Activated CD4-positive, alpha-beta memory T cell treated with anti-CD3 and anti-CD28 coated beads for 36 hours (primary cell): ENCODE measurements around the gene PAX6. TPM values are rescaled to one million over a fixed set of nuclear protein-coding genes. Genes with fewer than 3 reads are reported as not detected.

Experiments used
- CTCF ChIA-PET: fragments of 350-600 bp; sonication (Branson Sonifier 250); formaldehyde crosslinking; loops from one replicate; lab custom pipeline; 2021; ENCODE audit warnings: antibody characterized with exemption, inconsistent platforms; lab: Charles Lee
- POLR2A ChIA-PET: fragments of 350-600 bp; sonication (Branson Sonifier 250); formaldehyde crosslinking; loops from one replicate; lab custom pipeline; 2021; ENCODE audit warnings: antibody characterized with exemption; lab: Charles Lee
- DNase-seq: peaks from one replicate; pipeline ENCODE4 v3.0.0-alpha.2; 2020
- H3K27ac Mint-ChIP-seq: one replicate; pipeline ENCODE4 v1.8.0; 2021; ENCODE audit warnings: mixed read lengths
- H3K27me3 Mint-ChIP-seq: one replicate; pipeline ENCODE4 v1.8.0; 2021; ENCODE audit warnings: mixed read lengths
- H3K36me3 Mint-ChIP-seq: one replicate; pipeline ENCODE4 v1.8.0; 2021; ENCODE audit warnings: mixed read lengths
- H3K4me1 Mint-ChIP-seq: one replicate; pipeline ENCODE4 v1.8.0; 2021; ENCODE audit warnings: low read depth, mixed read lengths
- H3K4me3 Mint-ChIP-seq: one replicate; pipeline ENCODE4 v1.8.0; 2021; ENCODE audit warnings: mild to moderate bottlenecking, mixed read lengths
- H3K9me3 Mint-ChIP-seq: one replicate; pipeline ENCODE4 v1.8.0; 2021; ENCODE audit warnings: mixed read lengths
- intact Hi-C: fragments of 100-400 bp; cut with micrococcal nuclease; formaldehyde crosslinking; loops from one replicate; pipeline ENCODE4 v1.15.1; 2023
- total RNA-seq, 2 experiments: library from RNA; stranded (reverse); gene quantifications; one replicate each; pipeline ENCODE4 v1.2.3, GENCODE V29; 2021

PAX6 gene
- total RNA-seq, 2 experiments from 2014 or later = not detected

- DNase-seq = no peak
- POLR2A ChIA-PET = interaction anchor here (1.1 kb wide), 1 partner anchor 30 kb away, joined by 3 read pairs; no protein-coding TSS in a partner anchor
- no peak overlapping the region for H3K27ac Mint-ChIP-seq
- no peaks in the 10 kb centered on the region for H3K9me3 Mint-ChIP-seq
- intact Hi-C loops = no loop called here
- H3K4me3 Mint-ChIP-seq = peak overlapping the region; percentile 36
- peaks cover 63% of the 10 kb centered on the region for H3K27me3 Mint-ChIP-seq
- H3K36me3 Mint-ChIP-seq = peaks cover 5% of the 10 kb centered on the region
- H3K4me1 Mint-ChIP-seq = peaks cover 17% of the 10 kb centered on the region
- CTCF ChIA-PET = no interaction called here
Measured at GRCh38 chr11:31827455-31828206, 16.5 kb upstream of the PAX6 start.

- intact Hi-C loops = no loop called here
- no peak overlapping the region for H3K27ac Mint-ChIP-seq
- CTCF ChIA-PET = no interaction called here
Measured at GRCh38 chr11:31826536-31827438, 15.7 kb upstream of the PAX6 start.

DNA sequence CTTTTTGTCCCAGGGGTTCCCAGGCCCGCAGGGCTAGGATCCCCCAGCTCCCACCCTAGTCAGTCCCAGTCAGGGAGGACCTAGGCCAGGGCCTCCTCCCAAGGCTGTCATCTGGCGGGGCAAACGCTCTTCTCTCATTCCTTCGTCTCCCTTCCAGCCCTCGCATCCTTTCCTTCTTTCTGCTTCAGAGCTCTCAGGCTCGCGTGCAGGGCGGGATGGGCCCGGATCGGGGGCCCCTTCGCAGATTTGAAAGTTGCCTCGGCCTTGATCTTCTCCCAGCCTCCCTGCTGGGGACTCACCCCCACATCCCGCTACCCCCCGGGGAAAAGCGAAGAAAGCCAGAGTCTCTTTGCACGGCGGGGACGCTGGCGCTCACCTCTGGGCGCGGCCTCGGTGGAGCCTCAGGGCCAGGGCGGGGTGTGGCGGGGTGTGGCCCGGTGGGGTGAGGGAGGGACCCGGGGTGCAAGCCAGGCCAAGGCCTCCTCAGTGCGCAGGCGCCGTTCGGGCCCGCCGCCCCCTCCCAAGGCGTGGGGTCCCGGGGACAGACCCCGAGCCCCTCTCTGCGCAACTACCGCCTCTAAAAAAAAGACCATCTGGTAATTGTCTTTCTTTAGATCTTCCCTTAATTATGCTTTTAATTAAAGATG is 14.8 kb upstream of the PAX6 start:
- intact Hi-C loops = no loop called here
- Mint-ChIP-seq H3K4me3 (no peak overlapping the region), H3K4me1 (peaks cover 17% of the 10 kb centered on the region), H3K36me3 (peaks cover 5% of the 10 kb centered on the region), H3K9me3 (no peaks in the 10 kb centered on the region), H3K27me3 (peaks cover 76% of the 10 kb centered on the region), H3K27ac (no peak overlapping the region)
- ChIA-PET POLR2A (no interaction called here), CTCF (no interaction called here)
- DNase-seq = no peak

More at GRCh38 chr11:31826536-31827438, 15.7 kb upstream of the PAX6 start:
- Mint-ChIP-seq H3K36me3 (peaks cover 5% of the 10 kb centered on the region), H3K27me3 (peaks cover 71% of the 10 kb centered on the region), H3K4me3 (peak overlapping the region; percentile 36), H3K4me1 (peaks cover 17% of the 10 kb centered on the region), H3K9me3 (no peaks in the 10 kb centered on the region)
- POLR2A ChIA-PET = interaction anchor here (1.1 kb wide), 1 partner anchor 29 kb away, joined by 3 read pairs; no protein-coding TSS in a partner anchor
- DNase-seq = no peak

- H3K27ac Mint-ChIP-seq = no peak overlapping the region
- H3K4me1 Mint-ChIP-seq = peaks cover 17% of the 10 kb centered on the region
Measured at GRCh38 chr11:31824879-31825837, 14.0 kb upstream of the PAX6 start.

GRCh38 chr11:31824332-31824878 is 13.3 kb upstream of the PAX6 start:
- intact Hi-C loops = no loop called here

More at GRCh38 chr11:31824879-31825837, 14.0 kb upstream of the PAX6 start:
- CTCF ChIA-PET = no interaction called here
- Mint-ChIP-seq H3K9me3 (no peaks in the 10 kb centered on the region), H3K4me3 (no peak overlapping the region), H3K27me3 (peaks cover 77% of the 10 kb centered on the region), H3K36me3 (peaks cover 5% of the 10 kb centered on the region)
- POLR2A ChIA-PET = no interaction called here
- intact Hi-C loops = no loop called here
- DNase-seq = no peak

GRCh38 chr11:31823644-31824331 is 12.7 kb upstream of the PAX6 start:
- no peak for DNase-seq
- H3K27me3 Mint-ChIP-seq = peaks cover 76% of the 10 kb centered on the region
- CTCF ChIA-PET = interaction anchor here (0.6 kb wide), 1 partner anchor 608 kb away, joined by 3 read pairs; no protein-coding TSS in a partner anchor
- no peak overlapping the region for H3K4me3 Mint-ChIP-seq
- no peaks in the 10 kb centered on the region for H3K9me3 Mint-ChIP-seq
- POLR2A ChIA-PET = no interaction called here
- peaks cover 5% of the 10 kb centered on the region for H3K36me3 Mint-ChIP-seq
- H3K27ac Mint-ChIP-seq = no peak overlapping the region
- intact Hi-C loops = no loop called here
- H3K4me1 Mint-ChIP-seq = peaks cover 17% of the 10 kb centered on the region

More at GRCh38 chr11:31824332-31824878, 13.3 kb upstream of the PAX6 start:
- Mint-ChIP-seq H3K27ac (no peak overlapping the region), H3K4me3 (no peak overlapping the region), H3K27me3 (peaks cover 76% of the 10 kb centered on the region), H3K9me3 (no peaks in the 10 kb centered on the region), H3K36me3 (peaks cover 5% of the 10 kb centered on the region), H3K4me1 (peaks cover 17% of the 10 kb centered on the region)
- POLR2A ChIA-PET = no interaction called here
- DNase-seq = no peak
- CTCF ChIA-PET = interaction anchor here (0.6 kb wide), 1 partner anchor 607 kb away, joined by 3 read pairs; no protein-coding TSS in a partner anchor

DNA sequence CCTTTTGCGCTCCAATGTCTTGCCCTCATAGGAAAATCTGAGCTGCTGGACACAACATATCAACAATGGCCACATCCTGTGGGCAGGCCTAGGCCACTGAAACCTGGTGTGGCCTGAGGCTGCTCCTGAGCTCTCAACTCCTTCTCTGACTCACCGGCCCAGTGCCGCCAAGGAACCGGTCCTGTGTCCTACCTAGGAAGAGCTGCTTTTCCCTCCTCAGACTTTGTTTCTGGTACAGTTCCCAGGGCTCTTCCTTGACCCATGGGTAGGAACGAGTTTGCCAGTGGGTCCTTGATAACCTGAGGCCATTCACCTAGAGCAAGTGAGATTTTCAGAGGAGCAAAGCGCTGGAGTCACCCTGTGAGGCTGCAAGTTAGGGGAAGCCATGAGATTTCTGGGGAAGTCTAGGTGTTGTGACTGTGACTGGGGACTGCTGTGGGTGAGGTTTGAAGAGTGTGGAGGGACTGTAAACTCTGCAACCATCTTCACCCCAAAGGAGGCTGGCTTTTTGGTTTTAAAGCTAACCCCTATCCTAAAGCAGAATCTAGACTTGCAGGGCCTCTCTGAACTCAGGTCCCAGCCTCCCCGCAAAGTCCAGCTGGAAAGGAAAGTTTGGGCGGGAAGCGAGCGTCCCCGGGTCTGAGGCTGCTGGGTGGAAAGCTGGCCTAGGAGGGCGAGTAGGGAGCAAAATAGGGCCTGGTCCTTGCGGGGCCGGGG is 12.0 kb upstream of the PAX6 start:
- ChIA-PET POLR2A (no interaction called here), CTCF (no interaction called here)
- H3K27me3 Mint-ChIP-seq = peaks cover 80% of the 10 kb centered on the region
- no peaks in the 10 kb centered on the region for H3K9me3 Mint-ChIP-seq
- peaks cover 18% of the 10 kb centered on the region for H3K4me1 Mint-ChIP-seq
- intact Hi-C loops = no loop called here
- H3K4me3 Mint-ChIP-seq = no peak overlapping the region
- peaks cover 5% of the 10 kb centered on the region for H3K36me3 Mint-ChIP-seq
- H3K27ac Mint-ChIP-seq = no peak overlapping the region
- DNase-seq = no peak

DNA sequence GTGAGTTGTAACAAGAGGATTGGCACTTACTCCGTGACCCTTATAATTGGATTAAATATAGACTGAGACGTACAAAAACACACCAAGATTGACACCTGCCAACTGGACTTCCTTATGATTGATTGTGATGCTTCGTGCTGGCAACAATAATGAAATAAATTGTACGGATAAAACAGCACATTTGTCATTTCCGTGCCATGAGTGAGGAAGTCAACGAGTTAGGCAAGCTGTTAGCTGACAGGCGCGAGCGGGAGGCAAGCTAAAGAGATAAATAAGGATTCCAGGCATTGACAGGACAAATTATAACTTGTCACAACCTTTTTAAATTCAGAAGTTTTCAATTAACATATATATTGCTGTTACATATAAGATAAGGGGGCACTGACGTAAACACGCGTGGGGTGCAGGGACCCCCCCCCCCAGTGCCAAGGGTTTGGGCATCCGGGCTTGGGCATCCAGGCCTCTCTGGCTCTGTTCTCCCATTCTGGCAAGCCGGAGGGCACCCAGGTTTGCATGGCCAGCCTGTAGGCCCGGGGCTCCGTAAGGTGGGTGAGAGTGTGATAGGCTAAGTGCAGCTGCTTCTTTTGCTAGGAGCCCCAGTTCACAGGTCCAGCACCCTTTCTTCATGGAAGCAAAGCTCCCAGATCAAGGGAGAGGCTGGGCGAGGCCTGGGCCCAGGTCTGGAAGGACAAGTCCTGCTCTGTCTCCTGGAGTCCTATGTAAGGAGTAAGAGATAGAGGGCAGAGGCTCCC is 11.2 kb upstream of the PAX6 start:
- Mint-ChIP-seq H3K4me1 (peaks cover 15% of the 10 kb centered on the region), H3K4me3 (no peak overlapping the region), H3K9me3 (no peaks in the 10 kb centered on the region), H3K36me3 (peaks cover 5% of the 10 kb centered on the region), H3K27ac (no peak overlapping the region), H3K27me3 (peaks cover 76% of the 10 kb centered on the region)
- DNase-seq = no peak
- ChIA-PET CTCF (no interaction called here), POLR2A (interaction anchor here (1.0 kb wide), 1 partner anchor 18 kb away, joined by 3 read pairs; no protein-coding TSS in a partner anchor)
- intact Hi-C loops = no loop called here

- Mint-ChIP-seq H3K4me3 (no peak overlapping the region), H3K27me3 (peaks cover 77% of the 10 kb centered on the region), H3K9me3 (no peaks in the 10 kb centered on the region), H3K36me3 (peaks cover 5% of the 10 kb centered on the region), H3K27ac (no peak overlapping the region), H3K4me1 (peaks cover 17% of the 10 kb centered on the region)
- intact Hi-C loops = no loop called here
- DNase-seq = no peak
- CTCF ChIA-PET = no interaction called here
- POLR2A ChIA-PET = interaction anchor here (1.0 kb wide), 1 partner anchor 17 kb away, joined by 3 read pairs; no protein-coding TSS in a partner anchor
Measured at GRCh38 chr11:31821766-31822165, 10.6 kb upstream of the PAX6 start.
